Mucosa of descending colon (tissue), 3 donors: ENCODE results near the gene SNX18. TPM values are rescaled to one million over a fixed set of nuclear protein-coding genes. Genes with fewer than 3 reads are reported as not detected.

Source experiments
- ATAC-seq: fragments of 200-7000 bp; cut with Tn5 transposase; one replicate; pipeline ENCODE4 v1.9.1; 2020; ENCODE audit warnings: mild to moderate bottlenecking, moderate library complexity
- DNase-seq, 3 donors: peaks; one replicate each; pipeline ENCODE4 v3.0.0-alpha.2; 2020
- H3K36me3 ChIP-seq: fragments of 200-600 bp; one replicate; pipeline ENCODE4 v1.8.0; 2021; ENCODE audit warnings: low read depth, mild to moderate bottlenecking
- H3K4me1 ChIP-seq: fragments of 200-600 bp; one replicate; pipeline ENCODE4 v1.8.0; 2021; ENCODE audit warnings: low read depth, mild to moderate bottlenecking
- H3K4me3 ChIP-seq: fragments of 200-600 bp; one replicate; pipeline ENCODE4 v1.8.0; 2021; ENCODE audit warnings: mild to moderate bottlenecking
- H3K9me3 ChIP-seq: fragments of 200-600 bp; one replicate; pipeline ENCODE4 v1.8.0; 2021; ENCODE audit warnings: mild to moderate bottlenecking
- CTCF ChIP-seq: fragments of 200-600 bp; IDR thresholded peaks from one replicate; pipeline ENCODE4 v1.8.0; 2022; ENCODE audit warnings: antibody characterized with exemption, mild to moderate bottlenecking
- intact Hi-C, 2 donors: fragments of 100-400 bp; cut with DNase I in 1 of 2; cut with micrococcal nuclease in 1 of 2; formaldehyde crosslinking; loops; one replicate each; pipeline versions ENCODE4 v1.11.0 to v1.11.1; 2022; cut with DNase I, micrococcal nuclease
- total RNA-seq, 3 donors: library from RNA; stranded (reverse); fragmentation: NEBNext Ultra II Directional in 2 of 3; extraction: Animal tissue kit (Norgen Biotek cat#: 25700) in 2 of 3; gene quantifications; one replicate each; pipeline versions ENCODE4 v1.2.1 to v1.2.4, GENCODE V29; 2021 to 2023
- donor health status: DM: no; HTN: no; CAD: no; lungs with moderate emphysema.
- donor health status: DM: no; HTN: no; CAD: no.
- donor health status: DM: no; HTN: yes; CAD: no.

Gene SNX18
- total RNA-seq, 3 donors from 2014 or later: 8.7 to 28.9 (median 13.7) TPM

DNA sequence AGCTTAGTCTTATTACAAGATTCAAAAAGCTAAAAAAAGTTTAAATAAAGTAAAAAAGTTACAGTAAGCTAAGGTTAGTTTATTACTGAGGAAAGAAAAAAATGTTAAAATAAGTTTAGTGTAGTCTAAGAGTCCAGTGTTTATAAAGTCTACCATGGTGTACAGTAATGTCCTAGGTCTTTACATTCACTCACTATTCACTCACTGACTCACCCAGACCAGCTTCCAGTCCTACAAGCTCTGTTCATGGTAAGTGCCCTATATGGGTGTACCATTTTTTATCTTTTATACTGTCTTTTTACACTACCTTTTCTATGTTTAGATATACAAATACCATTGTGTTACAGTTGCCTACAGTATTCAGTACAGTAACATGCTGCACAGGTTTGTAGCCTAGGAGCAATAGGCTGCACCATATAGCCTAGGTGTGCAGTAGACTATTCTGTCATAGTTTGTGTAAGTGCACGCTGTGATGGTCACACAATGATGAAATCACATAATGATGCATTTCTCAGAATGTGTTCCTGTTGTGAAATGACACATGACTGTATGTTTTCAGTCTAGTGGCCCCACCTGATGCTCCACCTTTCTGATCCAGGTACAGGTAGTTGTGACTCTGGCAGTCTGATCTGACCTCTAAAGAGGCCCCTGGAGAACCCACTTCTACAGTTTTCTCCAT is 45.7 kb downstream of the SNX18 start:
- no peaks in the 10 kb centered on the region for H3K36me3 ChIP-seq
- ATAC-seq (no peak), DNase-seq (no peak)
- no peak overlapping the region for H3K4me3 ChIP-seq
- intact Hi-C loops: no loop called here
- H3K4me1 ChIP-seq: no peaks in the 10 kb centered on the region
- H3K9me3 ChIP-seq: no peaks in the 10 kb centered on the region
- no peak for TF ChIP-seq CTCF

- no peaks in the 10 kb centered on the region for H3K36me3 ChIP-seq
- no peak for ATAC-seq
- intact Hi-C loops: no loop called here
- H3K9me3 ChIP-seq: no peaks in the 10 kb centered on the region
- no peak for DNase-seq
- no peaks in the 10 kb centered on the region for H3K4me1 ChIP-seq
- no peak overlapping the region for H3K4me3 ChIP-seq
- no peak for TF ChIP-seq CTCF
These were observed 50.4 kb downstream of the SNX18 start for GRCh38 chr5:54567996-54568395.

DNA sequence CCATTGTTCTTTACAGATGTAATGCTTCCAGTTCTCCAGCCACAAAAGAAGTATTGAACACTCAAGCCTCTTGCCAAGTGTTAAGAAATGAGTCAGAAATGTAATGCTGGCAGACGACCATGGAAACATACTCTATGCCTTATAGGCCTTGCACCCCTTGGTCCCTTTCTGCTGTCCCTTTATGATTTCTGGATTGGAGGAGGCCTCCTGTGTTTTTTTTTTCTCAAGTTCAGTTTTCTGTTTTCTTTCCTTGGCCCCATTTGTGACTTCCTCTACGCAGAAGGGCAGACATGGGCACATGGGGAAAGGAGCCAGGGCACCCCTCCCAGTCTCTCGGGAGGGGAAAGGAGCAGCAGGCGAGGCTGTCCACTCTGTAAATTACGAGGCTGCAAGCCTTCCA is 53.4 kb downstream of the SNX18 start:
- Histone ChIP-seq H3K4me3 (no peak overlapping the region), H3K9me3 (no peaks in the 10 kb centered on the region), H3K4me1 (no peaks in the 10 kb centered on the region), H3K36me3 (no peaks in the 10 kb centered on the region)
- no peak for TF ChIP-seq CTCF
- no peak for DNase-seq
- no peak for ATAC-seq
- intact Hi-C loops: no loop called here

DNA sequence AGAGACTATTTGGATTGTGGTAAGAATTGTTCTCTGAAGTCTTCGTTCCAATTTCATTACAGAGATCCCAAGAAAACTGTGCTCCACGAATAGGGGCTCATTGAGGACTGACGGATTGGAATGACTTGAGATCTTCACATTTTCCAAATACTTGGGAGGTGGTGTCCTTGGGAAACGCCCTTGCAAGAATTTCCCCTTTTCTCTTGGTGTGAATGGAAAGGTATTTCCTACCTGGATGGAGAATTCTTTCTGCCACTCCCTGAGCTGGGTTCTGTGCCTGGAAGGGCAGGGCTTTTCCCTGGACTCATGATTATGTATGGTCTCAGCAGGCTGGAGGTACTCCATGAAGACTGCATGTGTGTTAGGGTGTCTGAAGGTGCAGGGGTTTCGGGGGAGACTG is 53.9 kb downstream of the SNX18 start:
- intact Hi-C loops: no loop called here
- H3K4me3 ChIP-seq: no peak overlapping the region
- ATAC-seq: no peak
- no peaks in the 10 kb centered on the region for H3K9me3 ChIP-seq
- H3K4me1 ChIP-seq: no peaks in the 10 kb centered on the region
- DNase-seq: no peak
- no peak for TF ChIP-seq CTCF
- H3K36me3 ChIP-seq: no peaks in the 10 kb centered on the region

- Histone ChIP-seq H3K36me3 (no peaks in the 10 kb centered on the region), H3K4me1 (no peaks in the 10 kb centered on the region), H3K9me3 (no peaks in the 10 kb centered on the region), H3K4me3 (no peak overlapping the region)
- ATAC-seq (no peak), DNase-seq (no peak)
- intact Hi-C loops: no loop called here
- no peak for TF ChIP-seq CTCF
These were observed 56.4 kb downstream of the SNX18 start for GRCh38 chr5:54573812-54574489.
